H4 (cell line): ENCODE data around the gene CPA1. TPM values are rescaled to one million over a fixed set of nuclear protein-coding genes. Genes with fewer than 3 reads are reported as not detected.

Experiments used
- DNase-seq: peaks from one replicate; pipeline ENCODE4 v3.0.0-alpha.2; 2015; ENCODE audit warnings: low spot score
- total RNA-seq: library from RNA; depleted of rRNA; stranded (reverse); fragments of >200 nt; shearing (Covaris generic); gene quantifications from 2 replicates; pipeline ENCODE4 v1.2.3, GENCODE V29; 2014

CPA1 gene
- total RNA-seq, 1 experiment from 2014 or later, result not detected

- no peak for DNase-seq
These were observed 14.3 kb downstream of the CPA1 start for GRCh38 chr7:130394421-130395195.

GRCh38 chr7:130395421-130395820 is 15.1 kb downstream of the CPA1 start:
- no peak for DNase-seq

- no peak for DNase-seq
These were observed 15.8 kb downstream of the CPA1 start for GRCh38 chr7:130396109-130396508.

- DNase-seq, result no peak
These were observed 16.9 kb downstream of the CPA1 start for GRCh38 chr7:130397051-130397757.

- DNase-seq, result no peak
These were observed 17.4 kb downstream of the CPA1 start for GRCh38 chr7:130397758-130398073.

GRCh38 chr7:130398526-130399090 is 18.3 kb downstream of the CPA1 start:
- DNase-seq, result no peak

GRCh38 chr7:130400120-130400572 is 19.9 kb downstream of the CPA1 start:
- no peak for DNase-seq

- no peak for DNase-seq
These were observed 20.8 kb downstream of the CPA1 start for GRCh38 chr7:130401101-130401500.

GRCh38 chr7:130401578-130401977 is 21.3 kb downstream of the CPA1 start:
- DNase-seq, result no peak

GRCh38 chr7:130405003-130405402 is 24.7 kb downstream of the CPA1 start:
- DNase-seq, result no peak

GRCh38 chr7:130409067-130409711 is 28.9 kb downstream of the CPA1 start:
- DNase-seq, result no peak

- DNase-seq, result no peak
These were observed 29.4 kb downstream of the CPA1 start for GRCh38 chr7:130409712-130410072.

- no peak for DNase-seq
These were observed 30.7 kb downstream of the CPA1 start for GRCh38 chr7:130410868-130411541.

- no peak for DNase-seq
These were observed 32.9 kb downstream of the CPA1 start for GRCh38 chr7:130413201-130413600.

- no peak for DNase-seq
These were observed 34.7 kb downstream of the CPA1 start for GRCh38 chr7:130415006-130415405.

GRCh38 chr7:130417213-130417612 is 36.9 kb downstream of the CPA1 start:
- DNase-seq, result no peak

- no peak for DNase-seq
These were observed 38.0 kb downstream of the CPA1 start for GRCh38 chr7:130418306-130418705.

GRCh38 chr7:130419658-130420057 is 39.4 kb downstream of the CPA1 start:
- no peak for DNase-seq

GRCh38 chr7:130420943-130421578 is 40.8 kb downstream of the CPA1 start:
- DNase-seq, result no peak

GRCh38 chr7:130421684-130422083 is 41.4 kb downstream of the CPA1 start:
- peak; percentile 52 for DNase-seq

GRCh38 chr7:130423501-130424037 is 43.3 kb downstream of the CPA1 start:
- DNase-seq, result no peak
